ENCODE results near the gene PSMB3.

Gene PSMB3

GRCh38 chr17:38752308-38753070 is at the start of gene PSMB3:
Gene PSMB3 (plus strand): TSS chr17:38752741. CDS start chr17:38752827, 86 bp downstream.
- DNase-seq (ENCODE audit: low read depth in 2 of 2), result peak; percentile 93

DNA sequence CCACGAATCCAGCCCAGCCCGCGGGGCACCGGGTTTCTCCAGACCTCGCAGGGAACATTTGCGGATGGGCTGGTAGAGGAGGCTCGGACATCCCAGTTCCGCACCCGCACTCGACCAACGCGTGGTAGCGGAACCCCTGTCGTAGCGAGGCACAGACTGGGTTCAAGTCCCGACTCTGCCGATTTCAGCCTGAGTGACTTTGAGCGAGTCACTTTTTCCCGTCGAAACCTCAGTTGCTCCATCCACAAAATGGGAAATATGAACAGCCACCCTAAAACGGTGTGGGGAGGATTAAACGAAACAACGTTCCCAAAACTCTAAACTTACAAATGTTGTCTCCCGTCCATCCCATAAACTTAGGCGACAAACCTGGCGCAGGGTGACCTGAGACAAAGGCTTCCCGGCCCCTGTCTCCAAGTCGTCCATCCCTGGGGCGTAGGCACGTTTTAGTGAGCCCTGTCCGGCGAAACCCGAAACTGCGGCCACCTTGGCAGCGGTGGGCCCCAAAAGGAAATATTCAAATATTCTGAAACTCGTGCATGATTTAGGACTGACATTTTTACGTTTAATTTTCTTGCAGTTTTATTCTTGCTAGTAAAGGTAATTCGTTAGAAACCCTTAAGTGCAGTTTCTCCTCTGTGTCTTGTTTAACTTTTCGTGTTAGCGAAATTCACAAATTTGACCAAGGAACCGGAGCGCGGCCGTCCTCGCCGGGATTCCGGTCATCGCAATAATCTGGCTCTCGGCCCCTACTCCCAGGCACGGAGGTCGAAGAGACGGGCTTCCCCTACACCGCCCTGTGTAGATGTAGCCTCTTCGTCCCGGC is 49.4 kb upstream of the PSMB3 start:
- peak; percentile 32 to 33 for DNase-seq (ENCODE audit: low read depth in 2 of 2)

- peak; percentile 78 to 88 for DNase-seq (ENCODE audit: low read depth in 2 of 2)
These were observed 48.6 kb upstream of the PSMB3 start for GRCh38 chr17:38703742-38704605.

DNA sequence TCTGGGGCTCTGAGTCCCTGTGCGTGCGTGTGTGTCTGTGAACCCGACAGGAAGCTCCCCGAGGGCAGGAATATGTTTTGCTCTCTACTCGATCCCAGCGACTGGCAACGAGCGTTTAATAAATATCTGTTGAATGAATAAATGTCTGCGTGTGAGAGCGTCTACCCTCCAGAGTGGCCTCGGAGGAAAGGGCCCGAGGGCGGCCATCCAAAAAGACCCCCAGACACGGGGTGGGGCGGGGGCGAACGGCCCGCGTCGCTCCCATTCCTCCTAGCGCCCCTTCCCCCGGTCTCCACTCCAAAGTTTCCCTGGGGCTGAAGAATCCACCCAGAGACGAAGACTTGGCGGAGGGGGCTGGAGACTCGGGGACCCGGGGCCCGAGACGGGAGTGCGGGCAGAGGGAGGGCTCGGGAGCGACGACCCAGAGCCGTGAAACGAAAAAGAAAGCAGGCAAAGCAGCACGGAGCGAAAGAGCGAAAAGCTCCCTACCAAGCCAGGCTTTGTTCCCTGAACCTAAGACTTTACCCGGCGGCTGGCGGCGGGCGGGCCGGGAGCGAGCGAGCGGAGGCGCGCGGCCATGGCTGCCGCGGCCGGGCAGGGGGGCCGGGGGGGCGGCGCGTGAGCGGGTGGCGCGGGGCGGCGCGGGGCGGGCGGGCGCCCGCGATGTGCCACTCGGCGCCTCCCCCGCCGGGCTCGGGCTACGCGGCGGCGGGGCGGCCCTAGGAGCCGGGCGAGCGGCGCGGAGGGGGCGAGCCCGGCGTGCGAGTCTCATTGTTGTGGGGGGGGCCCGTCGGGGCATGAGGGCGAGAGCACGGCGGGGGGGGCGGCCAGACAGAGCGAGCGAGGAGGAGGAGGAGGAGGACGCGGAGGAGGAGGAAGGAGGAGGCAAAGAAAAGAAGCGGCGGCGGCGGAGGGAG is 47.7 kb upstream of the PSMB3 start, which contains the start of gene MLLT6:
MLLT6 (plus strand) TSS at position 668 of the 917 bp plus-strand sequence. CDS start 360 bp downstream, outside the sequence.
- peak; percentile 81 to 86 for DNase-seq (ENCODE audit: low read depth in 2 of 2)

GRCh38 chr17:38705523-38705802 is 47.1 kb upstream of the PSMB3 start:
- DNase-seq (ENCODE audit: low read depth in 2 of 2), result no peak

DNA sequence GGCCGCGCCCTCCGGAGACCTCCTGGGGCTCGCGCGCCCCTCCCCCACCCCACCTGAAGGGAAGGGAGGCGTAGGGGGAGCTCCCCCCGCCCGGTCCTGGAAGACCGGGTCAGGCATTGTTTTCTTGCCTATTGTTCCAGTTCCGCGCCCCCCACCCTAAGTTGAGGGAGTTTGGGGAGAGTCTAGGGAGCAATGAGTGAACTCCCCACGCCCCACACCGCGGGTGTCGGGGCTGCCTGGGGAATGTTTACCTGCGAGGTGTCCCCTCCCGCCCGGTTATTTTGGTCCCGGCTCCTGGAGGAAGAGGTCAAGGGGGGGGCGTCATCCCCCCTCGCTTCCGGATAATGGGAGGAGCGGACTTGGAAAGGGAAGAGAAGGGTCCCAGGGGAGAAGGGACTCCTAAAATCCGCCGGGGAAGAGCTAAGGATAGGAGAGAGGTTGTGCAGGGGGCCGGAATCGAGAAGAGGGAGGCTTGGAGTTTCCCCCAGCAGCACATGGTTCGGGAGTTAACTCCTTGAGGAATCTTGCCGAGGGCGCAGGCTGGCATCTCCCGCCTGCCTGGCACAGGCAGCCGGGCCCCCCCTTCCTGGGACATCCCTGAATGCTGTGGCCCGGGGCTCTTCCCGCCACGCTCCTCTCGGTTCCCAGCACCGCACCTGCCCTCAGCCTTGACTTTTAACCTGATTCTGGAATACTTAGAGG is 46.6 kb upstream of the PSMB3 start:
- DNase-seq (ENCODE audit: low read depth in 2 of 2), result peak; percentile 33 to 58

GRCh38 chr17:38706505-38707216 is 45.9 kb upstream of the PSMB3 start:
- peak; percentile 32 to 48 for DNase-seq (ENCODE audit: low read depth in 2 of 2)

- no peak for DNase-seq (ENCODE audit: low read depth in 2 of 2)
These were observed 44.7 kb upstream of the PSMB3 start for GRCh38 chr17:38707678-38708351.

DNA sequence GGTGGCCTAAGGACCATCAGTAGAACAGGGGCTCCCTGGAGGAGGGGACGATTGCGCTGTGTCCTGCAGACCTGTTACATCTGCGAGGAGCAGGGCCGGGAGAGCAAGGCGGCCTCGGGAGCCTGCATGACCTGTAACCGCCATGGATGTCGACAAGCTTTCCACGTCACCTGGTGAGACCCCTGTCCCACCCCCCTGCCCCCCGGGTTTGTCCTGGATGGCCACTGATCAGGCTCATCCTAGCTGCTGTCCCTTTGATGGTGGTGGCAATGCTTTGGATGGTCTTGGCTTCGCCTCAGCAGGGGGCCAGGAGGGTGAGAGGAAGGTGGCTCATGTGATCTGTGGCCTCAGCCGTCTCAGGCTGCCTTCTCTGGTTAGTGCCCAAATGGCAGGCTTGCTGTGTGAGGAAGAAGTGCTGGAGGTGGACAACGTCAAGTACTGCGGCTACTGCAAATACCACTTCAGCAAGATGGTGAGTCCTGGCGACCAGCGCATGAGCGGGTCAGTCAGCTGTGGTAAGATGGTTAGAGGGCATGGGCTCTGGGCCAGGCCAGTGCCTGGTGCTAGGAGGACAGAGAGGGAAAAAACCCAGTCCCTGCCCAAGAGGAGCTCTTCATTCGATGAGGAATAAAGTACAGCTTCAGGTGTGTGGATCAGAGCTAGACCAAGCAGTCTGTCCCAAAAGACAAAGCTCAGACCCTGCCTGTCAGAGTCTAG is 43.3 kb upstream of the PSMB3 start:
- no peak for DNase-seq (ENCODE audit: low read depth in 2 of 2)

DNA sequence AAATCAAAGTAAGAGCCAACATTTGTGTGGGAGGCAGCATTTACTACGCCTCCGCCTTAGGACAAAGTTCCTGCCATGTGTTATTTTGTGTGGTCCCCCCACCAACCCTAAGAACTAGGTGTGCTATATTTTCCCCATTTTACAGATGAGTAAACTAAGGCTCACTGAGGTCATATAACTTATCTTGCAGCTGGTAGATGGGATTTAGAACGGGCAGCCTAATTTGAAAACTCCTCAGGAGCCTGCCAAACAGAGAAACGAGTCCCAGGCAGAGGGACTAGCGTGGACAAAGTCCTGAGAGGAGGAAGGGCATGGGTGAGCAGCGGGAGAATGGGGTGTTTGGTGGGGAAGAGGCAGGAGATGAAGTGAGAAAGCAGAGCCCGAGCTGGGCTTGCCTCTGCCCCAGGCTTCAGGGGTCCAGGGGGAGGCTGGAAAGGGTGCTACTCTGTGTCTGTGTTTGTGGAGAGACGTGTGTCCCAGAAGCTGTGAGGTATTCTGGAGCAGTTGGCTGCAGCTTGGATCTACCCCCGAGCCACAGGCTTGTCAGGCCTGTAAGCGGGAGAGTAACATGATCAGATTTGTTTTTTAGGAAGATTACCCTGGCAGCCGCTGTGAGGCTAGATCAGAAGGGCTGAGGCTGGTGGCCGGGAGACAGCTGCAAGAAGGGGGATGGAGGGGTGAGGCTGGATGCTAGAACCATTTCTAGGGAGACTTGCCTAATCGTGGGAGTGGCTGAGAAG is 42.5 kb upstream of the PSMB3 start:
- DNase-seq (ENCODE audit: low read depth in 2 of 2), result no peak

- no peak for DNase-seq (ENCODE audit: low read depth in 2 of 2)
These were observed 42.0 kb upstream of the PSMB3 start for GRCh38 chr17:38710604-38710962.

DNA sequence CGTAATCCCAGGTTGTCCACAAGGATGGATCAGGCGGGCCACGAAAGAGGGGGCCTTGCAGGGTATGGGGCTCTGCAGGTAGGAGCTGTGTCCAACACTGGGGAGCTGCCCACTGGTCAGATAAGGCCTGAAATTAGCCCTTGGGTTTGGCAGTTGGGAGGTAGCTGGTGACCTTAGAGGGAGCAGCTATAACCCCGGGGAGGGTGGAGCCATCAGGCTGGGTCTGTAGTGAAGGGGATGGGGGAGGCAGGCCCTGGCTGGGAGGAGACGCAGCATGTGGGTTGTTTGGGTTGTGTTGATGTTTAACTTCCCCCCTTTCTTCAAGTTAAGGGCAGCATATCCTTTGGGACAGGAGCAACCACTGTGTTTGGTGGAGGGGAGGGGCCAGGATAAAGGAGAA is 41.6 kb upstream of the PSMB3 start:
- DNase-seq (ENCODE audit: low read depth in 2 of 2), result no peak

DNA sequence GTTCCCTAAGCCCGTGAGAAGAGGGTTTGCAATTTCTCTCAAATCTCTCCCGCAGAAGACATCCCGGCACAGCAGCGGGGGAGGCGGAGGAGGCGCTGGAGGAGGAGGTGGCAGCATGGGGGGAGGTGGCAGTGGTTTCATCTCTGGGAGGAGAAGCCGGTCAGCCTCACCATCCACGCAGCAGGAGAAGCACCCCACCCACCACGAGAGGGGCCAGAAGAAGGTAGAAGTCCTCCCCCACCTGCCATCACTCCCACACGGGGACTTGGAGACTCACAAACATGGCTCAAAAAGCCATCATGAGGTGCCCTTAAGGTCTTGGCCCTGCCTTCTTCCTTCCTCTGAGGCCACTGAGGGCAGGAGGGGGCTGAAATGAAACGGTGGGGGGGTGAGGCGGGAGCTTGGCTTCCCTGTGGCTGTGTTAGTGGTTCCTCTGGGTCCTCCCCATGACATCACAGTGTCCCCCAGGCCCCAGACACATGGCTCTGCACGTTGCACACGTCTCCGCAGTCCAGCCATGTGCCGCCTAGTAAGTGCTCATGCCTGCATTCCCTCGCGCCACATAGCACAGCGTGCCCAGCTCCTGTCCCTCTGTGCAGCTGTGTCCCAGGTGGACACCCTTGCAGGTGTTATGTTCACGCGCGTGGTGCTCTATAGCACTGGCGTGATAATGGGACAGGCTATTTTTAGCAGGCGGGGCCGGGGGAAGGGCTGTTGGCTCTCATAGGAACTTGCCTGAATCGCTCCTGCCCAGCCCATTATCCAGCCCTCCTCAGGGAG is 40.6 kb upstream of the PSMB3 start:
- no peak for DNase-seq (ENCODE audit: low read depth in 2 of 2)

DNA sequence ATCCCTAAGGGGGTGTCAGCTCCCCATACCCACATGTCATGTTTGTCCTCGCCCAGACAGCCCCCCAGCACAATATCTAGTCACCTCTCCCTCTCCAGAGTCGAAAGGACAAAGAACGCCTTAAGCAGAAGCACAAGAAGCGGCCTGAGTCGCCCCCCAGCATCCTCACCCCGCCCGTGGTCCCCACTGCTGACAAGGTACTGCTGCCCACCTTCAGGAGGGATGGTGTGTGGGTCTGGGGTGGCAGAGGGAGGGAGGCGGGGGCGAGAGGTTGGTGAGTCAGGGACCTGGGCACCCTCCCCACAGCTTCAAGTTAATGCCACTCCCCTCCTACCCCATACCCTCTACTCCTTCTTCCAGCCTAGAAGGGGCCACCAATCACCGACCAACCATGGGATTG is 39.9 kb upstream of the PSMB3 start:
- DNase-seq (ENCODE audit: low read depth in 2 of 2), result no peak

GRCh38 chr17:38713456-38714075 is 39.0 kb upstream of the PSMB3 start:
- no peak for DNase-seq (ENCODE audit: low read depth in 2 of 2)

GRCh38 chr17:38715216-38715943 is 37.2 kb upstream of the PSMB3 start:
- no peak for DNase-seq (ENCODE audit: low read depth in 2 of 2)
